Measurements from ENCODE around the gene MAMDC4. TPM values are rescaled to one million over a fixed set of nuclear protein-coding genes. Genes with fewer than 3 reads are reported as not detected.

The MAMDC4 gene
- total and polyA plus RNA-seq, 2 of the 13 experiments (the other 11 are each of a cell fraction or from before 2014, with no cell fraction given), result 6.0 to 6.8 TPM

GRCh38 chr9:136806631-136807201 lies 45.4 kb upstream of the MAMDC4 start (continued):
- TF ChIP-seq ZNF407 (CRISPR knock-in tag; IDR thresholded peaks at IDR 0.05; ENCODE audit: not compliant biosample characterization) (peak; percentile 4), SP2 (CRISPR knock-in tag; IDR thresholded peaks at IDR 0.05) (no peak), ZNF263 (CRISPR knock-in tag; IDR thresholded peaks at IDR 0.05) (0 out of 2 replicates have a peak, but pooled peaks have one; percentile 25)
